GM19351 (cell line): ENCODE data around the gene KRT16.
"Not testable (repeated sequence)": the region's sequence is repeated elsewhere in the genome, so short reads cannot be mapped to it uniquely, and the experiment has no call there.

Experiments used
- ATAC-seq: cut with Tn5 transposase; IDR thresholded peaks from one replicate; pipeline ENCODE4 v1.9.1; 2021; ENCODE audit warnings: mild to moderate bottlenecking, moderate library complexity; ENCODE audit not compliant: unreplicated experiment

Gene KRT16

DNA sequence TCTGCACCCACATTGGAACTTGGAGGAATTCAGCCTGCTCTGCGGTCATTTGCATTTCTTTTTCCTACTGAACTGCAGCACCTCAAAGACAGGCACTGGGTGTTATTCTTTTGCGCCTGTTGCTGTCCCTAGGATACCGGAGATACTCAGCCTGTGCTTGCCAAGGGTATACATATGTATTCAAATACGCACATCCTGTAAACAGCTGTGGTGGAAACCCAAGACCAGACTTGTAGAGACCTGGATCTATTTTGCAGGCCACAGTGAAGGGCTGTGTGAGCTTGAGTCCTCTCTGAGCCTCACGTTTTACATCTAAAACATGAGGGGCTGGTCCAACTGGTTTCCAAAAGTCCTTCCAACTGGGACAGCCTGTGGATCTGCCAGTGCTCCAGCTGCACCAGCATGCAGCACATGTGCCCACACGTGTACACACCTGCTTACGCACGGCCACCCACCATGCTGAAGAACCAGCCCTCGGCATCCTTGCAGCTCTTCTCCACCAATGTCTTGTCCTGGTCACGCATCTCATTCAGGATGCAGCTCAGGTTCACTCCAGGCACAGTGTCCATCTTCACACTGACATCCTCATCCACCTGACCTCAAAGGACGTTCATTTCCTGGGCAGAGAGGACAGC, 16.2 kb upstream of the KRT16 start:
- ATAC-seq = not testable (repeated sequence)

DNA sequence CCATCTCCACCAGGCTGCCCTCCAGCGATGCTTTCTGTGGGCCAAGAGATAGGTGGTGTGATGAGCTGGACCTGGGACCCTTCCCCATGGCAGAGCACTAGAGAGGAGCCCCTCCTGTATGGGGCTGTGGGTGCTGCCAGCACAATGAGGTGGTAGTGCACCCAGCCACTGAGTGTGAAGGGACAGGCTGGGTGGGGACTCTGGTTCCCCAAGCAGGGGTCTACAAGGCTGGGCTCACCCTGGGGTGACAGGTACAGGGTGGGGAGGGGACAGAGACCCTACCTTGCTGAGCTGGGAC, 15.5 kb upstream of the KRT16 start:
- ATAC-seq = not testable (repeated sequence)

DNA sequence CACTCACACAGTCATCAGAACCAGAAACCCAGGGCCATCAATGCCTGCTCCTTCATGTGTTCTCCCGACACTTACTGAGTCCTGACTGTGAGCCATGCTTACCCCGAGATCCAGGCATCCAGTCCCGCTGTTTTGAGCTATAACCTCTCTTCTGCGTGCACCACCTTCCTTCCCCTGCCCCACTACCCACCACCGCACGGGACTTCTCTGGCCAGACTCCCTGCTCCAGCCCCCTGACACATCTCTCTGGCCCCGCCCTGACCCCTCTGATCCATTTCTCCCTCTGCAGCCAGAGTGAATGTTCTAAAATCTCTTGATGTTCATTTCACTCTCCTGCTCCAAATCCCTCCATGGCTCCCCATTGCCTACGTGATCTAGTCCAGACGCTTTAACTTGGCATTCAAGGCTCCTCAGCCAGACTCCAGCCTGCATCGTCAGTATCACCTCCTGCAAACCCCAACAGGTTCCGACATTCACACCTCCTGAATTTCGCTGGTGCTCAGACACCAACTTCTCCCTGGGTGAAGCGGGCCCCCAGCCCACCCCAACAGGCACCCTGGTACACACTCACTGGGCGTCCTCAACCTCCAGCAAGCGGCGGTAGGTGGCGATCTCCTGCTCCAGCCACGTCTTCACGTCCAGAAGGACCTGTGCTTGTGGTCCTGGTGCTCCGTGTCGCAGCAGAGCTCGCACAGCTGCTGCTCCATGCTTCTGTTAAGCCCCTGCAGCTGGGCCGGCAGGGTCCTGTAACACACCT, 14.9 kb upstream of the KRT16 start:
- no peak for ATAC-seq

DNA sequence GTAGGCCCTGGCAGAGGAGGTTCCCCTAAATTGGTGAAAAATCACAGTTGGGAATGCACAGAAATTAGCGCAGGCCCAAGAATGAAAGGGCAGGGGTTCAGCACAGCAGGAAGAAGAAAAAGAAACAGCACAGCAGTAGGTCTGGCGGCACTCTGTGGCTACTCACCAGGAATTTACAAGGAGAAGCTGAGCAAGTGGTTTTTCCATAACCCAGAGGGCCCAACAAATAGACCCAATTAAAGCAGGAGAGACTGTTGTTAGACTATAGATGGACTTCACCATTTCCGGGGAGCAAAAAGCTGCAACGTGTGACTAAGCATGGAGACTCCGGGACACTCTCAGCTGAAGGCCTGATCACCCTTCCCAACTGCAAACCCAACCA, 14.3 kb upstream of the KRT16 start:
- ATAC-seq = not testable (repeated sequence)

DNA sequence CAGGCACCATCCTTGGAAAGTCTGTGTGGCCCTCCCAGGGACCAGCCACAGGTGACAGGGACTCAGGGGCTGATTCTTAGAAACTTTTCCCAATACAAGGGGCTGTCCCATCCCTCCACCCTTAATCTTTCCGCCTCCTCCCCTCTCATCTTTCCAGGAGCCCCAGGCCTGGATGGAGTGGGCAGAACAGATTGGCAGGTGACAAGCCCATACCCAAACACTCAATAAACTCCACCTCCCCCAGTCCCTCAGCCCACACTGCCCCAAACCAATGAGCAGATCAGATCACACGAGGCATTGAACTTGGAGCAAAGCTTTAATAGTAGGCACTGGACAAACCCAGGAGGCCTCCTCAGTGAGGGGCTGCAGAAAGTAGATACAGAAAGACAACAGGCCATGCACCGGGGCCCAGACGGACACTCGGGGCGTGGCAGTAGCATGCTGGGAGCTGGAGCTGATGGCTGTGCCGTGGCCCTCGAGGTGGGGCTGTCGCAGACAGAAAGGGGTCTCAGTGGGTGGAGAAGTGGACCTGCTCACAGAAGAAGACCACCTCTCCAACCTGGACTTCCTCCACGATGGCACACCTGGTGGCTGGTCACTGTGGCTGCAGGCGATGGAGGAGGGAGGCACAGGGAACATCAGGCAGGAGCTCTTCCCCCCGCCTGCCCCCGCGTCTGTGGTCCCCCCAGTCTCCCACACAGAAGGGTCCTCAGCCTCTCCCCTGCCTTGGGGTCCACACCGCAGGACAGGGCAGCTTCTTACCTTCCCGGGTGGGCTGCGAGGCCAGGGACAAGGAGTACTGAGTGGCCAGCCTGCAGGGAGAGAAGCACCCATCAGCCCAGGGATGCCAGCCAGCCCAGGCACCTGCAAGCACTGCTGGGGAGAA, 13.7 kb upstream of the KRT16 start:
- ATAC-seq = not testable (repeated sequence)

DNA sequence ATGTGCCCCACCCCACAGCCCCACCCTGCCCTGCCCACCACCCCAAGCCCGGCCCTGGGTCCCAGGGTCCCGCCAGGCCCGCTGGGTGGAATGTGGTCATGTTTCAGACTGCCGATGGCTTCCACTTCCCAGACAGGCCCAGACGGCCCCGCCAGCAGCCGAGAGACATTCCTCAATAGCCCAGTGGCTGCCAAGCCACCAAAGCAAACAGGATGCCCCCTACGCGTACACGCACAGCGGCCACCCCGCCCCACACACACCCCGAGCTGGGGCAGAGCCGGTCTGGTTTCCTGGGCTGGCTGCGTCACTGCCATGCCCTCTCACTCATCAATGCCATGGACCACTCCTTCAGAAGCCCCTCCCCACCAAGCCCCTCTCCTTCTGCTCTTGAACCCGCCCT, 13.0 kb upstream of the KRT16 start:
- no peak for ATAC-seq

DNA sequence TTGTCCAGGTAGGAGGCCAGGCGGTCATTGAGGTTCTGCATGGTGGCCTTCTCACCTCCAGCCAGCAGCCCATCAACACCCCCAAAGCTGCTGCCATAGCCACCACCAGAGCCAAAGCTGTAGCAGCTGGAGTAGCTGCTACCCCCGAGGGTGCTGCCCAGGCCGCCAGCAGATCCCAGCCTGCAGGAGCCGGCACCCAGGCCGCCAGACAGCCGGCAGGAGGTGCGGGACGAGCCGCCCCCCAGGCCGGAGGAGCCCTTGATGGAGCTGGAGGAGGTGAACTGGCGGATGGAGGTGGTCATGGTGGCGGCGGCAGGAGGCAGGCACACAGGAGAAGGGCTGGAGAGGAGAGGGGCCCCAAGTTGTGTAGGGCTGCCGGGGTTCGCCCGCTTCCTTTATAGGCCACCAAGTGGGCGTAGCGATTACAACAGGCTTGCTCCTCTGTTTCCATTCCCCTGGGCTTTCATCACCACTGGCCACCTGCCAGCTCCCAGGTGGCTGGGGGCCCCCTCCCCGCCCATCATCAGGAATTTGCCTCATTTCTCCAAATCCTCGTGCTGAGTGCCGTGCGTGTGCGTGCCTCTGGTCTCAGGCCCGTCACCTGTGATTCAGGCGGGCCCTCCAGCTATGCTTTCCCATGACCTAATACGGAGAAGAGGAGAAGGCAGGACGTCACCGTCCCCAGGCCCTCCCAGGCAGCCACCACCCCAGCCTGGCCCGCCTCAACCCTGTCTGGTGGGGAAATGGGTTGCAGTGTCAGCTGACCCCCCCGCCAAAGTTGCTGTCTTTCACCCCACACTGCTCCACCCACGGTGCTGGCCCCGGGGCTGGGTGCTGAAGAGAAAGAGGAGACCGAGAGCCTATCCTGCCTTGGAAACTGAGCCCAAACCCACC, 11.9 kb upstream of the KRT16 start, which contains the start of gene KRT17:
KRT17 (minus strand) TSS at position 368 of the 894 bp plus-strand sequence; CDS start at position 302, 66 bp downstream.
- ATAC-seq = no peak

DNA sequence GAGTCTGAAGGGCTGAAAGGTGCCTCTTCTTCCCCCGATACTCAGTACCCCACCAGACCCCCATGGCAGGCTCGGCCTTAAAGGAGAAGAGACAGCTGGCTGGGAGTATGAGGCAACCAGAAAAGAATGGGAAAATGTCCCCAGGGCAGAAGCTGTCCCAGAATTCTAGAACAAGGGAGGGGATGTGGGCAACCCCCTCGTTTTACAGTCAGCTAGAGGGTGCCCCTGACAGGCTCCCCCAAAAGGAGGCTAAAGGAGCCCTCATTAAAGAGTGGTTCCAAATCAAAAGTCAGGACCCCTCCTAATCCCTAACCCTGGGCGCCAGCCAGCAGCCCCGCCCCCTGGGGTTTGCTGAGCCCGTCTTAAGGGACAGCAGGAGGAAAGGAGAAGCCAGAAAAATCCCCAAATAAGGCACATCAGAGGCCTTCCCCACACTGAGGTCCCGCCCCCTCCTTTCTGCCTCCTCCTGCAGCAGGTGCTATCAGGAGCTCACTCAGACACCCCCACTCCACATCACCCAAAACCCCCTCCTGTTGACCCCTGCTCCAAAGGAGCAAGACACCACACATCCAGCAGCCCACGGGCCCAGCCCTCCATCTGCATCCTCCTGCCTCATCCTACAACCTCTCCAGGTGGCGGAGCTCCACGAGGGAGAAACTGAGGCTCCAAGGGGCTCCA, 10.8 kb upstream of the KRT16 start:
- not testable (repeated sequence) for ATAC-seq

DNA sequence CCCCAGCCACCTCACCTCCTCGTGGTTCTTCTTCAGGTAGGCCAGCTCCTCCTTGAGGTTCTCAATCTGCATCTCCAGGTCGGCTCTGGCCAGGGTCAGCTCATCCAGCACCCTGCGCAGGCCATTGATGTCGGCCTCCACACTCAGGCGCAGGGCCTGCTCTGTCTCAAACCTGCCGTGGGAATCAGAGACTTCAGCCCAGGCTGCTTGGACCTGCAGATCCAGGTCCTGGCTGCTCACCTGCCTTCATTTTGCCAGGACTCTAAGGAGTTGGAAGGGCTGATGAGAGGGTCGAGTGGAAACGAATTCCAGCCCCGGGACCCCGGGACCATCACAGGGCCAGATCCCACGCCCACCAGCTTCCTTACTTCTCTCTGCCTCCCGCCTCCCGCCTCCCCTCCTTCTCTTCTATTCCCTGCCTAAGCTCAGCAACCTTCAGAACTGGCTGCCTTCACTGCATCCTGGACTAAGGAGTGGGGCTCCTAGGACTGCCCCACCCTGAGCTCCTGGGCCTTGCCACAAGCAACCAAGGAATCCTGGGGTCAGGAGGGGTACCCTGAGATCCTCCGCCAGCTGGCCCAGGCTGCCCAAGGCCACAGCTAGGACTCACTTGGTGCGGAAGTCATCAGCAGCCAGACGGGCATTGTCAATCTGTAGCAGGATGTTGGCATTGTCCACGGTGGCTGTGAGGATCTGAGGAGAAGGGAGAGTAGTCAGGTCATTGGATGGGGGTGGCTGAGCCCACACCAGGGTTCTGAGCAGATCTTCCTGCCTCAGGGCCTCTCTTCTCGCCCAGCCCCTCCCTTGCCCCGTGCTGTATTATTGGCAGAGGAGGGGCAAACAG, 10.0 kb upstream of the KRT16 start:
- ATAC-seq = not testable (repeated sequence)

DNA sequence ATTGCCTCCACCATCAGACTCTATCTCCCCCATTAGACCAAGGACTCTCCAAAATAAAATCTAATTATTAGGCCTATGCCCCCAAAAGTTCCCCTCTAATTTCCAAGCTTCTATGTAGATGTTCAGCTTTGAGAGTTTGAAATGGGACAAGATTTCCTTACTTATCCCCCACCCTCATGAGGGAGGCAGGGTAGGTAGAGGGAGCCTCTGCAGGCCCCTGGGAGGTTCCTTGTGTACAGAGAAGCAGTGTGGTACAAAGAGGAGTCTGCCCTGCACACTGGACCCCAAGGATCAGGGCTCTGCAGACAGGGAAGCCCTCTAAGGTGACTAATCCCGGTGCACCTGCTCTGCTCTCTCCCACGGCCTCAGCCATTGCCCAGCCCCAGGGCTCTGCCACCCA, 9.3 kb upstream of the KRT16 start:
- ATAC-seq = no peak

DNA sequence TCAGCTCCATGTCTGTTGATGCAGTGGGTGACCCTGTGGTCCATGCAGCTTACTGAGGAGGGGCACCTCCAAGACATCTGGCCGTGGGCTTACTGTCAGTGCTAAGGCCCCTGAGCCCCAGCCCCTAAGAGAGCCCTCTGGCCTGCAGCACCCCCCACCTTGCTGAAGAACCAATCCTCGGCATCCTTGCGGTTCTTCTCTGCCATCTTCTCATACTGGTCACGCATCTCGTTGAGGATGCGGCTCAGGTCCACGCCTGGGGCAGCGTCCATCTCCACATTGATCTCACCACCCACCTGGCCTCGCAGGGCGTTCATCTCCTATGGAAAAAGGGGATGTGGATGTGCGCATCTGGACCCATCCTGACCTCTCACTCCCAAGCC, 8.9 kb upstream of the KRT16 start:
- not testable (repeated sequence) for ATAC-seq

DNA sequence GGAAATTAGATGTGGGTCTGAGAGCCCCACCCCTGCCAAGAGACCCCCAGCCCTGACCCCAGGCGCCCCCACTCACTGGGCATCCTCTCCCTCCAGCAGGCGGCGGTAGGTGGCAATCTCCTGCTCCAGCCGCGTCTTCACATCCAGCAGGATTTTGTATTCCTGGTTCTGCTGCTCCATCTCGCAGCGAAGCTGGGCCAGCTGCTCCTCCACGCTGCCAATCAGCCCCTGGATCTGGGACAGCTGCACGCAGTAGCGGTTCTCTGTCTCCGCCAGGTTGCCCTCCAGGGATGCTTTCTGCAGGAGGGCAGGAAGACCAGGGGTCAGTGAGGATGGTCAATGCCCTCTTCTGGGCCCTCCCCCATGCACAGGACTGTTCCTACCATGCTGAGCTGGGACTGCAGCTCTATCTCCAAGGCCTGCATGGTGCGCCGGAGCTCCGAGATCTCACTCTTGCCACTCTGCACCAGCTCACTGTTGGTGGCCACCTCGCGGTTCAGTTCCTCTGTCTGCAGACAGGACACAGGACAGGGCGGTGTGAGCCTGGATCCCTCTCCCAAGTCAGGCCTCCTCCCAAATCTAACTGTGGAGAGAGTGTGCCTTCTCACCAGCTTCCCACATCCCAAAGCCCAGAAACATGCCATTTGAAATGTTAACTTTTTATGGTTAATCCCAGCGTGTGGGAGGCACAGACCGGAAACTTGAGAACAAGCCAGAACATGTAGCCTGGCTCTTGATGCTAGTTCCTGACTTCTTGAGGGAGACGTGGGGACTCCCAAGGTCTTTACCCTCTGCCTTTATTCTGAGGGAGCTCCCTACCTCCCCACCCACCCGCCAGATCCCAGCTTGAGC, 8.2 kb upstream of the KRT16 start:
- ATAC-seq = no peak

DNA sequence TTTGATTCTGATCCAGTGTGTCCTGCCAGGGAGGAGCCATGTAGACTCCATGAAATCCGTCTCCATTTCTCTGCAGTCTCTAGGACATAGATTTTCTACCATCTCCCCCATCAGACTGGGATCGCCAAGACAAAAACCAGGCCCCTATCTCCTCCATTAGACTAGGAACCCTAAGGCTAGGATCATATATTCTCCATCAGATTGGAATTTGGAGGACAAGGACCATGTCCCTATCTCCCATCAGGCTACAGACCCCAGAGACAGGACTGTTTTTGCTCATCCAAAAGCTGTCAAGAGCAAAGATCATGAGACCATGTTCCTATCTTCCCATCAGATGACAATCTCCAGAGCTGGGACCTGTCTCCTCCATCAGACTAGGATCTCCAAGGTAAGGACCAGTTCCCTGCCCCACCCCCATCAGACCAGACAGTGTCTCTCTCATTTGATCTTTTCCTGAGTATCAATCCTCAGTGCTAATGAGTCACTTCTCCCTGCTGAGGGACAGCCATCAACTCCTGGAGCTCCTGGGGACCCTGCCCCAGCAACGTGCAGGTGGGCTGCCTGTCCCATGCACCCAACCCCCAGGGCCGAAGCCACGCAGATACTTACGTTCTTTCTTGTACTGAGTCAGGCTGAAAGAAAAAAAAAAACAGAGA, 7.5 kb upstream of the KRT16 start:
- not testable (repeated sequence) for ATAC-seq

DNA sequence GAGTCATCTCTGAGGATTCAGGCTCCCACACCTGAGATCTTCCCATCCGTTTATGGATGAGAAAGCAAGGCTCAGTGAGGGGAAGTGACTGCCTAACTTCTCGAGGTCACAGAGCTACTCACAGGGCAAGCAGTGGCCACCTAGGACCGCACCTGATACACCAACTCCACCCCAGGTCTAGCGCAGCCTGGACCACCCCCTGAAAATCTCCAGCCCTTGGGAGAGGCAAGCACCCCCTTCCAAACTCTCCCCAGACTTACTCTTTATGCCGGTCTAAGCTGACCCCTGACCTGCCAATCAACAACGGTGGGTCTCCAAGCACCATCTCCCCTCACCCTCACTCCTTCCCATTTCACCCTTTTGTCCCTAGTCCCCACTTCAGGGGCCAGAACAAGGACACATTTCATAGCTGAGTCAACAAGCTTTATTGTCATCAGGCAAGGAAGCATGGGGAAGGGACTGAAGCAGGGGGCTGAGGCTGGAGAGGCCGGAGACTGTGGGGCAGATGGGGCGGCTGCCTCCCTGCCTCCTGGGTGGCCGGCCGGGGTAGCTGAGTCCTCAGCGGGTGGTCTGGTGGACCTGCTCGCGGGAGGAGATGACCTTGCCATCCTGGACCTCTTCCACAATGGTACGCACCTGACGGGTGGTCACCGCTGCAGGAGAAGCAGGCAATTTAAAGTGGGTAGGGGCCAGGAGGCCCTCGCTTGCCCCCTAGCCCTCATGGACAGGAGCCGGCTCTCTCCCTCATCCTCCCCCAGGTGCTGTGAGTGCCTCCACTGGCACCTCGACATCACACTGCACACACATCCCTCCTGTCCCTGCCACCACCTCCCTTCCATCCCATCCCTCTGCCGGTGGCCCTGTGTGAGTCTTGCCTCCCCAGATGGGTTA, 6.7 kb upstream of the KRT16 start:
- no peak for ATAC-seq

DNA sequence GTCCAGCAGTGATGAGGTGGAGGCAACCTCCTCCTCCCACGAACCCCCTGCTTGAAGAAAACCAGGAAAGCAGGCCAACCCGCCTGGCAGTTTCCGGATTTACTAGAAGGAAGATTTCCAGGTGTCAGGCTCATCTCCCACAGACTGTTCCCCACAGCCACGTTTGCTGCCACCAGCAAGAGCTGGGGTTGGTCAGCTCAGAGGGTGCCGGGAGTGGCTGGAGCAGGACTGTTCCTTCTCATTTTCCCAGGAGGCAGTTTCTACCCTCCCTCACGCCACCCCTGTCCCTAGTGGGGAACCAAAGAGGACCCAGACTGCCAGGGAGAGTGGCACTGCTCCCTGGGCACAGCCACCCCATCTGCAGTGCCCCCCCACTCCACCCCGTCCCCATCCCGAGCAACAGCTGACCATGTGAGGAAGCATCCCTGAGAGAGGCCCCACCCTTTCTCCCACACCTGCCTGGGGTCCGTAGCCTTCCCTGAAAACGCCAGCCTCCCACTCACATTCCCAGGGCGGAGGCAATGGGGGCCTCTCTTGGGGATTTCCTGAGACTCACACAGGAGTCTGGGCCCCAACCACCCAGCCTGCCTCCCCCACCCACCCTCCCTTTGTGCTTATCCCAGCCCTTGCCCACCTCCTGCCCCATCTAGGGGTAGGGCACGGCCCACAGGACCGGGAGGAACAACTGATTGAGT, 5.9 kb upstream of the KRT16 start:
- ATAC-seq = no peak

DNA sequence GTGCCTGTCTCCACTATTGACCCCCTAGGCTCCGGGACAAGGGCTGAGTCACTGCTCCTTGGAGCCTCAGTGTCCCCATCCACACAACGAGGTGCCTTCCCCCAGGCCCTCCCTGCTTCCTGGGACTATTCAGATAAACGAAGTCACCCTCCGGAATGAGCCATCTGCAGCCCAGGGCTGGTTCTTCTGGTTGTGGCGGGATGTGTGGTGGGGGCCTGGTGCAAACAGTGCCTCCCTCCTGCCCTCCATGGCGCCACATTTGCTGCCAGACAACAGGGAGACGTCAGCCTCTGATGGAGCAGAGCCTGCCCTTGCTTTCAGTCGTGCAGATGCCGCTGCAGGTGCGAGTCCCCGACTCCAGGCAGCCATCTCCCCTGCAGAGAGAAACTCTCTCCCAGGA, 5.1 kb upstream of the KRT16 start:
- ATAC-seq = no peak
